VCaP (cell line): ENCODE results near the gene DNAJB1.

Source experiments
- H3K27ac ChIP-seq: fragments of 450-650 bp; 2 replicates; pipeline ENCODE4 v1.5.1; 2017
- TF ChIP-seq, protein P1 (sequence below): fragments of 450-650 bp; conservative IDR thresholded peaks from 2 replicates; pipeline ENCODE4 v1.5.1; 2017; ENCODE audit warnings: mild to moderate bottlenecking, moderate library complexity

Gene DNAJB1

DNA sequence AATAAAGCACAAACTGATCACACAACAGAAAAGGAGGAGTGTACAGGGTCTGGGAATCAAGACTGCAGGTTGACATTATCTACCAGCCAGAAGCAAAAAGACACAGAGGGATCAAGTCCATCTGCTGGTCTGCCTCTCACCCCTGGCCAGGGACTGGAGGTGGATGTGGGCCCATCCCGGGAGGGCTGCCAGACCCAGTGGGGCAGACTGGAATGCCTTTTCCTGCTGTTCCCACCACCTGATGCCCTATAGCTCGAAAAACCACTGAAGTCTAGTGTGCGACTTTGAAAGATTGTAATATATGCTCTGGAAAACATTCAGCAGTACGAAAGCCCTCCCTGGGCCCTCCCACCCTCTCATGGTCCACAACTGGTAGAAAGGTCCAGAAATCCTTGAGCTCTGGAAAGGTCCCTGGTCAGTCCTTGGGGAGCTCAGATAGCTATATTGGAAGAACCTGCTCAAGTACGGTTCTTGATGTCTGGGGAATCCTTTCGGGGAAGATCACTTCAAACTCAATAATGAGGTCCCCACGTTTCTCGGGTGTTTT, 2.6 kb downstream of the DNAJB1 start:
- TF ChIP-seq, protein P1, sequence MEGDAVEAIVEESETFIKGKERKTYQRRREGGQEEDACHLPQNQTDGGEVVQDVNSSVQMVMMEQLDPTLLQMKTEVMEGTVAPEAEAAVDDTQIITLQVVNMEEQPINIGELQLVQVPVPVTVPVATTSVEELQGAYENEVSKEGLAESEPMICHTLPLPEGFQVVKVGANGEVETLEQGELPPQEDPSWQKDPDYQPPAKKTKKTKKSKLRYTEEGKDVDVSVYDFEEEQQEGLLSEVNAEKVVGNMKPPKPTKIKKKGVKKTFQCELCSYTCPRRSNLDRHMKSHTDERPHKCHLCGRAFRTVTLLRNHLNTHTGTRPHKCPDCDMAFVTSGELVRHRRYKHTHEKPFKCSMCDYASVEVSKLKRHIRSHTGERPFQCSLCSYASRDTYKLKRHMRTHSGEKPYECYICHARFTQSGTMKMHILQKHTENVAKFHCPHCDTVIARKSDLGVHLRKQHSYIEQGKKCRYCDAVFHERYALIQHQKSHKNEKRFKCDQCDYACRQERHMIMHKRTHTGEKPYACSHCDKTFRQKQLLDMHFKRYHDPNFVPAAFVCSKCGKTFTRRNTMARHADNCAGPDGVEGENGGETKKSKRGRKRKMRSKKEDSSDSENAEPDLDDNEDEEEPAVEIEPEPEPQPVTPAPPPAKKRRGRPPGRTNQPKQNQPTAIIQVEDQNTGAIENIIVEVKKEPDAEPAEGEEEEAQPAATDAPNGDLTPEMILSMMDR, result no peak
- peak overlapping the region; percentile 89; the same call in 1 of the 2 replicates for H3K27ac ChIP-seq

DNA sequence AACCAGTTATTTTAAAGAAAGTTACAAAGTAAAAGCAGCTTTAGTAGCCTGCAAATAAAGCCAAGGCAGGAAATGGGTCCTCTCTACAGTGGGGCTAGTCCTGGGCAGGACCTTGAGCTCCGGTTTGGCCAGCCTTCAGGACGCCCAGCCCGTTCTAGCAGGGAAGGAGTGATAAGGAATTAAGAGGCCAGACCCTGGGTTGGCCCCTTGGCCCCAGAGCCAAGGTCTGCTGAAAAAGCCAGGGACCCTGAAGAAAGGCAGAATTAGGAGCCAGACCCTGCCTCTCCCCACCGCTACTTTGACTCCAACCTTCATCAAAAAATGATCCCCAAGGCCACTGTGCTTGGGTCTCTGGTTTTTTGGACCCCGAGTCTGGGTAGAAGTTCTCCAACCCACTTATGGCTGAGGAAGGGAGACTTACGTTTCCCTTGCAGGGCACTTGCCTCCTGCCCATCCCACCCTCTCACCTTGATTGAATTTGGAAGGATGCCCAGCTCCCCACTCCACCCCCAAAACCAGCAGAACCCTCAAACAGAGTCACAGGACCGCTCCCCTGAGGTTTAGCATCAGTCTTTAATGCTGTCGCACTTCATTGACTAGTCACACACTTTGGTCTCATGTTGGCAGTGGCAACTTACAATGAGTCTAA, 3.9 kb downstream of the DNAJB1 start:
- H3K27ac ChIP-seq, result no peak overlapping the region

DNA sequence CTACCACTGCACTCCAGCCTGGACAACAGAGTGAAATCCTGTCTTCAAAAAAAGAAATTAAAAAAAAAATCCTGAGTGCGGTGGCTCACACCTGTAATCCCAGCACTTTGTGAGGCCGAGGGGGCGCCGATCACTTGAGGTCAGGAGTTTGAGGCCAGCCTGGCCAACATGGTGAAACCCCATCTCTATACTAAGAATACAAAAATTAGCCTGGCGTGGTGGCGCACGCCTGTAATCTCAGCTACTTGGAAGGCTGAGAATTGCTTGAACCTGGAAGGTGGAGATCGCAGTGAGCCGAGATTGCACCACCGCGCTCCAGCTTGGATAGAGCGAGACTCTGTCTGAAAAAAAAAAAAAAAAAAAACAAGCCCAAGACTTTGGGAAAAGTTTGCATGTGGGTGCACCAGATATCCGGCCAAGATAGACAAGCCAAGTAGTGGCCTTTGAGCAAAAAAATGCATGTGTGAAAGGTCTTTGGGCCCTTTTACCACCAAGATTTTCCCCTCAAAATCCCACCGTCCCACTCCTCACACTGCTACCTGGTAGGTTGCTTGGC, 5.7 kb downstream of the DNAJB1 start:
- TF ChIP-seq, protein P1, result no peak
- no peak overlapping the region for H3K27ac ChIP-seq

More for the DNA sequence above, 3.9 kb downstream of the DNAJB1 start:
- TF ChIP-seq, protein P1, result no peak

DNA sequence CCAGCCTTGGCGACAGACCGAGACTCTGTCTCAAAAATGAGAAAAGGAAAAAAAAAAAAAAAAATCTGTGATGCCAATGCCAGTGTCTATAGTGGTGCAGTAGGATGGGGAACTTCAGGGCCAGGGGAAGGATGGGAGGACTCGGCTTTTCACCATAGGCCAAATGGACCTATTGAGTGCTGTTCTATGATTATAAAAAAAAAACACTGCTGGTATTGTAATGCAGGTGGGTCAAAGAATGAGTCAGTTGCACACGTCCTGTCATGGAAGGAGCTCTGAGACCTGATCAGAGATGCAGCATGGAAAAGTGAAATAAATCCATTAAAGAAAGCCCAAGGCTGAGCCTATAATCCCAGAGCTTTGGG, 7.0 kb downstream of the DNAJB1 start:
- TF ChIP-seq, protein P1, result no peak
- no peak overlapping the region for H3K27ac ChIP-seq

DNA sequence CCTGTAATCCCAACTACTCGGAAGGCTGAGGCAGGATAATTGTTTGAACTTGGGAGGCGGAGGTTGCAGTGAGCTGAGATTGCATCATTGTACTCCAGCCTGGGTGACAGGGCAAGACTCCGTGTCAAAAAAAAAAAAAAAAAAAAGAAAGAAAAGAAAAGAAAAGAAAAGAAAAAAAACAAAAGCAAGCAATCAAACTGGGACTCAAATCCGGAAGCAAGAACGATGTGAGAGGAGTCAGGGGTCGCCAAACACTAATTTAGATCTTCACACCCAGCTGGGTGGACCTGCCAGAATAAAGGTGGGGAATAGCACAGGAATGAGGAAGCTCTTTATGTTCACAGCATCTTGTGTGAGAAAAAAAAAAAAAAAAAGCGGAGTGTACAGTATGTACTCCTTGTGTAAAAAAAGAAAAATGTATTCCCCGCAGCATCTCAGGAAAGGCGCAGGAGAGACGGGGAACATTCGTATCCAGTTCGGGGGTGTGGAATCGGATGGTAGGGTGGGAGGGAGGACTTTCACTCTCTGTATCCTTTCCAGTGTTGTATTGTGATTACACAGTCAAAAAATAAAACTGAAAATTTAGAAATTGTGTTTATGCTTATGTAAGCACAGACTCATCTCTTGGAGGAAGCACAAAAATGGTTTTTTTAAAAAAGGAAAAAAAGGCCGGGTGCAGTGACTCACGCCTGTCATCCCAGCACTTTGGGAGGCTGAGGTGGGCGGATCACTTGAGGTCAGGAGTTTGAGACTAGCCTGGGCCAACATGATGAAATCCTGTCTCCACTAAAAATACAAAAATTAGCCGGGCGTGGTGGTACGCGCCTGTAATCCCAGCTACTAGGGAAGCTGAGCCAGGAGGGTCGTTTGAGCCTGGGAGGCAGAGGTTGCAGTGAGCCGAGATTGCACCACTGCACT, 7.6 kb downstream of the DNAJB1 start:
- TF ChIP-seq, protein P1, result no peak
- H3K27ac ChIP-seq, result no peak overlapping the region

DNA sequence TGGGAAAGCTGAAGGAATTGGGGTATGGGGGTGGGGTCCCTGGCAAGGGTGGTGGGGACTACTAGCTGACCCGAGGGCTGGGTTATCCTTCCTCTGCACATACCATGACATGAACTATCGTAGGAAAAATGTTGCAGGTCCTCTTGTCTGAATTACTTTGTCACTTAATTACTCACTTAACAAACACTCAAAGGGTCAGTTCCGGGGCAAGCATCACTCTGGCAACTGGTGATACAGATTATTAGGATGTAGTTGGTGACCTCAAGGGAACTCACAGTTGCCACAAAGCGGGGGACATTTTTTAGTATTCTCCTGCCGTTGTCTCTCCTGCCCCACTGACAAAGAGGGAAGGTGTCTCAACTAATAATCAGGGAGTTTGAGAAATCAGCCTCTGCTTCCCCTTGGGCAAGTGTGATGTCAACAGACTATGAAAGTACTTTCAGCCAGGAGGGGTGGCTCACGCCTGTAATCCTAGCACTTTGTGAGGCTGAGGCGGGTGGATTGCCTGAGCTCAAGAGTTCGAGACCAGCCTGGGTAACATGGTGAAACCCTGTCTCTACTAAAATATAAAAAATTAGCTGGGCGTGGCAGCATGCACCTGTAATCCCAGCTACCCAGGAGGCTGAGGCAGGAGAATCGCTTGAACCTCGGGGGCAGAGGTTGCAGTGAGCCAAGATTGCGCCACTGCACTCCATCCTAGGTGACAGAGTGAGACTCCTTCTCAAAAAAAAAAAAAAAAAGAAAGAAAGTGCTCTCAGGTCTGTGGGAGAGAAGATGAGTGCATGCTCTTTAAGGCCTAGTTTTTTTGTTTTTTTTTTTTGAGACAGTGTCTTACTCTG, 10.3 kb downstream of the DNAJB1 start:
- no peak overlapping the region for H3K27ac ChIP-seq
- TF ChIP-seq, protein P1, result no peak
